ENCODE data around the gene SLC15A3.

DNA sequence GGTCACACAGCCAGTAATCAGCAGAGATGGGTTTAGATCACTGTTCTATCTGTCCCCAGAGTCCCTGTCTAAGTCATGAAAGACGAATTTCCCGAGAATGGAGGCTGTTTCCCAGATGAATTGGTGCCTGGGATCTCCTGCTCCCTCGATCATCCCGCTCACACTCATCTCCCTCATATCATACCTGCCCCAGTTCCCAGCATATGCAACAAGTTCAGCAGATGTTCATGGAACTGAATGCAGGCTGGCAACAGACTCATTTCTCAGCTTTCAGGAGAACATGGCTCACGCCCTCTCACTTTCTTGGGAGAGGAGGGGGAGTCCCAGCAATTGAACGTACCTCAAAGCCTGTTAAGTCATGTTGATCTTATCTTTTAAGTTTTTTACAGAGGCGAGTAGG, 41.6 kb upstream of the SLC15A3 start:
- TF ChIP-seq, protein P1, sequence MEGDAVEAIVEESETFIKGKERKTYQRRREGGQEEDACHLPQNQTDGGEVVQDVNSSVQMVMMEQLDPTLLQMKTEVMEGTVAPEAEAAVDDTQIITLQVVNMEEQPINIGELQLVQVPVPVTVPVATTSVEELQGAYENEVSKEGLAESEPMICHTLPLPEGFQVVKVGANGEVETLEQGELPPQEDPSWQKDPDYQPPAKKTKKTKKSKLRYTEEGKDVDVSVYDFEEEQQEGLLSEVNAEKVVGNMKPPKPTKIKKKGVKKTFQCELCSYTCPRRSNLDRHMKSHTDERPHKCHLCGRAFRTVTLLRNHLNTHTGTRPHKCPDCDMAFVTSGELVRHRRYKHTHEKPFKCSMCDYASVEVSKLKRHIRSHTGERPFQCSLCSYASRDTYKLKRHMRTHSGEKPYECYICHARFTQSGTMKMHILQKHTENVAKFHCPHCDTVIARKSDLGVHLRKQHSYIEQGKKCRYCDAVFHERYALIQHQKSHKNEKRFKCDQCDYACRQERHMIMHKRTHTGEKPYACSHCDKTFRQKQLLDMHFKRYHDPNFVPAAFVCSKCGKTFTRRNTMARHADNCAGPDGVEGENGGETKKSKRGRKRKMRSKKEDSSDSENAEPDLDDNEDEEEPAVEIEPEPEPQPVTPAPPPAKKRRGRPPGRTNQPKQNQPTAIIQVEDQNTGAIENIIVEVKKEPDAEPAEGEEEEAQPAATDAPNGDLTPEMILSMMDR (conservative IDR thresholded peaks at IDR 0.05 in 1 of 2, IDR thresholded peaks at IDR 0.05 in 1 of 2; ENCODE audit: low read depth in 1 of 2, low read length in 2 of 2) = no peak
- TF ChIP-seq EZH2 (IDR thresholded peaks at IDR 0.05; ENCODE audit: low read length, missing control alignments) = no peak
